ENCODE results near the gene HOXC13.

The HOXC13 gene

DNA sequence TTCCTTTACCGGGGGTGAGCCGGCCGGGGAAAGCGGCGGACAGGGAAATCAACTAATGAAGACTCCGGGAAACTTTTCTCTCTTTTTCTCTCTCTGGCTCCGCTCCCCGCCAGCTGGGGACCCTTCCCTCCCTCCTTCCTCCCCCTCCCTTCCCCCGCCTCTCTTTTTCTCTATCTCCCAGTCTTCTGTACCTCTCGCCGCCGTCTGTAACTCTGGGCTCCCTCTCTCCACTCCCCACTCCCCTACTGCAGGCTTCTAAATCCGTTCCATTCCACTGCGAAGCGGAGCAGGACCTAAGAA lies 27.4 kb downstream of the HOXC13 start:
- Histone ChIP-seq H2BK5ac (ENCODE audit: low read length) (no peak overlapping the region), H4K8ac (ENCODE audit: low read depth, low read length) (no peak overlapping the region), H3K14ac (ENCODE audit: low read length) (no peak overlapping the region), H2BK120ac (ENCODE audit: low read depth, low read length) (no peak overlapping the region), H2BK12ac (ENCODE audit: low read length) (no peak overlapping the region), H3K4me3 (ENCODE audit: low read length in 2 of 2) (no peak overlapping the region), H3K27me3 (ENCODE audit: control insufficient read depth in 3 of 3, insufficient read depth in 3 of 3, low read depth in 1 of 3, low read length in 3 of 3) (peaks cover 63 to 100% (median 99%) of the 10 kb centered on the region in 3 experiments), H3K4me1 (ENCODE audit: control insufficient read depth in 2 of 2, insufficient read depth in 1 of 2, low read depth in 1 of 2, low read length in 2 of 2) (no peaks in the 10 kb centered on the region), H3K4me2 (ENCODE audit: insufficient read depth, low read length, poor library complexity, severe bottlenecking) (no peak overlapping the region), H2AFZ (ENCODE audit: low read length) (no peak overlapping the region), H3K9me3 (replicated peaks in 1 of 2; ENCODE audit: control insufficient read depth in 2 of 2, insufficient read depth in 1 of 2, low read depth in 1 of 2, low read length in 2 of 2) (peaks cover 0 to 5% of the 10 kb centered on the region in 2 donors), H4K91ac (ENCODE audit: low read depth, low read length, poor library complexity) (no peak overlapping the region), H3K23ac (ENCODE audit: low read depth, low read length, poor library complexity) (no peak overlapping the region), H3K4ac (ENCODE audit: low read length) (no peak overlapping the region), H2BK15ac (ENCODE audit: low read length) (no peak overlapping the region), H3K18ac (ENCODE audit: low read length) (no peak overlapping the region), H3K36me3 (replicated peaks in 1 of 2; ENCODE audit: control insufficient read depth in 2 of 2, insufficient read depth in 2 of 2, low read length in 2 of 2) (no peaks in the 10 kb centered on the region), H3K9ac (ENCODE audit: low read depth, low read length, poor library complexity) (no peak overlapping the region), H2AK5ac (ENCODE audit: low read depth, low read length) (no peak overlapping the region), H3K79me1 (ENCODE audit: low read depth, low read length) (no peaks in the 10 kb centered on the region), H3K27ac (replicated peaks; ENCODE audit: low read length) (no peak overlapping the region)
- WGBS, 2 donors (ENCODE audit: extremely low coverage in 2 of 2, insufficient read length in 2 of 2, insufficient replicate concordance in 1 of 2), result no CpG with 5 or more reads among the region's 15 CpGs
- no peak for DNase-seq (ENCODE audit: low spot score)

- Histone ChIP-seq H3K9ac (ENCODE audit: low read depth, low read length, poor library complexity) (no peak overlapping the region), H3K9me3 (replicated peaks in 1 of 2; ENCODE audit: control insufficient read depth in 2 of 2, insufficient read depth in 1 of 2, low read depth in 1 of 2, low read length in 2 of 2) (peaks cover 0 to 5% of the 10 kb centered on the region in 2 donors), H4K8ac (ENCODE audit: low read depth, low read length) (no peak overlapping the region), H3K18ac (ENCODE audit: low read length) (no peak overlapping the region), H2AK5ac (ENCODE audit: low read depth, low read length) (no peak overlapping the region), H3K14ac (ENCODE audit: low read length) (no peak overlapping the region), H3K27ac (replicated peaks; ENCODE audit: low read length) (no peak overlapping the region), H3K27me3 (ENCODE audit: control insufficient read depth in 3 of 3, insufficient read depth in 3 of 3, low read depth in 1 of 3, low read length in 3 of 3) (peaks cover 65 to 100% (median 99%) of the 10 kb centered on the region in 3 experiments), H3K4me3 (ENCODE audit: low read length in 2 of 2) (no peak overlapping the region), H3K79me1 (ENCODE audit: low read depth, low read length) (no peaks in the 10 kb centered on the region), H2BK120ac (ENCODE audit: low read depth, low read length) (no peak overlapping the region), H3K4me2 (ENCODE audit: insufficient read depth, low read length, poor library complexity, severe bottlenecking) (no peak overlapping the region), H4K91ac (ENCODE audit: low read depth, low read length, poor library complexity) (no peak overlapping the region), H3K36me3 (replicated peaks in 1 of 2; ENCODE audit: control insufficient read depth in 2 of 2, insufficient read depth in 2 of 2, low read length in 2 of 2) (no peaks in the 10 kb centered on the region), H2BK15ac (ENCODE audit: low read length) (no peak overlapping the region), H2AFZ (ENCODE audit: low read length) (no peak overlapping the region), H2BK5ac (ENCODE audit: low read length) (no peak overlapping the region), H2BK12ac (ENCODE audit: low read length) (no peak overlapping the region), H3K23ac (ENCODE audit: low read depth, low read length, poor library complexity) (peak overlapping the region; percentile 6), H3K4me1 (ENCODE audit: control insufficient read depth in 2 of 2, insufficient read depth in 1 of 2, low read depth in 1 of 2, low read length in 2 of 2) (no peaks in the 10 kb centered on the region), H3K4ac (ENCODE audit: low read length) (no peak overlapping the region)
- DNase-seq (ENCODE audit: low spot score), result no peak
- WGBS, 2 donors (ENCODE audit: extremely low coverage in 2 of 2, insufficient read length in 2 of 2, insufficient replicate concordance in 1 of 2), result no CpG with 5 or more reads among the region's 36 CpGs
Observed at GRCh38 chr12:53966385-53967133, 27.9 kb downstream of the HOXC13 start.

DNA sequence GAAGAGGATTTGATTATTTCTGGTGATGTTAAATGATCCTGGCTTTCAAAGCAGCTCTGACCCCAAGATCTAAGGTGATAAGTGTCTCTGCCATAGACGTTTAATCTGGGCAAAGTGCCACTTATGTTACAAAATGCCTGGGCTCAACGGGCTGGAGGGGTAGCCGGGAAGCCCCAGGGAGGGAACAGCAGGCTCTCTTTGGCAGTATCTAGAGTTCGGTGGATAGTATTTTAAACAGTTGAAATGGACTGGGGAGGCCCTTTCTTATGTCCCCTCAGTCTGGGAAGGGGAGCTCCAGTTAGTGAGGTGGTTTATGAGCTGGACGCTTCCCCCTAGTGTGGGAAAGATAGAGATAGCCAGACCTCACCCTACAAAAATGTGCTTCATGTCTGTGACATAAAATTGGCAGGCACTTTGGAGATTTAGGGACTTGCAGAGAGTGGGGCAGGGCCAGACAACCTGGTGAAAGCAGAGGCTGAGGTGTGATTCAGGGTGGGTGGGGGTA lies 28.8 kb downstream of the HOXC13 start:
- no peak overlapping the region for H3K4me3 ChIP-seq (ENCODE audit: low read length in 2 of 2)
- H3K14ac ChIP-seq (ENCODE audit: low read length), result no peak overlapping the region
- H4K8ac ChIP-seq (ENCODE audit: low read depth, low read length), result no peak overlapping the region
- no peak overlapping the region for H2AFZ ChIP-seq (ENCODE audit: low read length)
- no peak overlapping the region for H2BK12ac ChIP-seq (ENCODE audit: low read length)
- H3K18ac ChIP-seq (ENCODE audit: low read length), result no peak overlapping the region
- H2AK5ac ChIP-seq (ENCODE audit: low read depth, low read length), result no peak overlapping the region
- H2BK15ac ChIP-seq (ENCODE audit: low read length), result no peak overlapping the region
- H3K4ac ChIP-seq (ENCODE audit: low read length), result no peak overlapping the region
- no peak overlapping the region for H3K9ac ChIP-seq (ENCODE audit: low read depth, low read length, poor library complexity)
- H3K4me2 ChIP-seq (ENCODE audit: insufficient read depth, low read length, poor library complexity, severe bottlenecking), result no peak overlapping the region
- no CpG with 5 or more reads among the region's 5 CpGs for WGBS, 2 donors (ENCODE audit: extremely low coverage in 2 of 2, insufficient read length in 2 of 2, insufficient replicate concordance in 1 of 2)
- peaks cover 0 to 5% of the 10 kb centered on the region in 2 donors for H3K9me3 ChIP-seq (replicated peaks in 1 of 2; ENCODE audit: control insufficient read depth in 2 of 2, insufficient read depth in 1 of 2, low read depth in 1 of 2, low read length in 2 of 2)
- no peak overlapping the region for H3K23ac ChIP-seq (ENCODE audit: low read depth, low read length, poor library complexity)
- H2BK120ac ChIP-seq (ENCODE audit: low read depth, low read length), result no peak overlapping the region
- H3K79me1 ChIP-seq (ENCODE audit: low read depth, low read length), result no peaks in the 10 kb centered on the region
- H3K4me1 ChIP-seq (ENCODE audit: control insufficient read depth in 2 of 2, insufficient read depth in 1 of 2, low read depth in 1 of 2, low read length in 2 of 2), result no peaks in the 10 kb centered on the region
- peaks cover 67 to 100% (median 100%) of the 10 kb centered on the region in 3 experiments for H3K27me3 ChIP-seq (ENCODE audit: control insufficient read depth in 3 of 3, insufficient read depth in 3 of 3, low read depth in 1 of 3, low read length in 3 of 3)
- no peaks in the 10 kb centered on the region for H3K36me3 ChIP-seq (replicated peaks in 1 of 2; ENCODE audit: control insufficient read depth in 2 of 2, insufficient read depth in 2 of 2, low read length in 2 of 2)
- no peak overlapping the region for H4K91ac ChIP-seq (ENCODE audit: low read depth, low read length, poor library complexity)
- H3K27ac ChIP-seq (replicated peaks; ENCODE audit: low read length), result no peak overlapping the region
- DNase-seq (ENCODE audit: low spot score), result no peak
- no peak overlapping the region for H2BK5ac ChIP-seq (ENCODE audit: low read length)

DNA sequence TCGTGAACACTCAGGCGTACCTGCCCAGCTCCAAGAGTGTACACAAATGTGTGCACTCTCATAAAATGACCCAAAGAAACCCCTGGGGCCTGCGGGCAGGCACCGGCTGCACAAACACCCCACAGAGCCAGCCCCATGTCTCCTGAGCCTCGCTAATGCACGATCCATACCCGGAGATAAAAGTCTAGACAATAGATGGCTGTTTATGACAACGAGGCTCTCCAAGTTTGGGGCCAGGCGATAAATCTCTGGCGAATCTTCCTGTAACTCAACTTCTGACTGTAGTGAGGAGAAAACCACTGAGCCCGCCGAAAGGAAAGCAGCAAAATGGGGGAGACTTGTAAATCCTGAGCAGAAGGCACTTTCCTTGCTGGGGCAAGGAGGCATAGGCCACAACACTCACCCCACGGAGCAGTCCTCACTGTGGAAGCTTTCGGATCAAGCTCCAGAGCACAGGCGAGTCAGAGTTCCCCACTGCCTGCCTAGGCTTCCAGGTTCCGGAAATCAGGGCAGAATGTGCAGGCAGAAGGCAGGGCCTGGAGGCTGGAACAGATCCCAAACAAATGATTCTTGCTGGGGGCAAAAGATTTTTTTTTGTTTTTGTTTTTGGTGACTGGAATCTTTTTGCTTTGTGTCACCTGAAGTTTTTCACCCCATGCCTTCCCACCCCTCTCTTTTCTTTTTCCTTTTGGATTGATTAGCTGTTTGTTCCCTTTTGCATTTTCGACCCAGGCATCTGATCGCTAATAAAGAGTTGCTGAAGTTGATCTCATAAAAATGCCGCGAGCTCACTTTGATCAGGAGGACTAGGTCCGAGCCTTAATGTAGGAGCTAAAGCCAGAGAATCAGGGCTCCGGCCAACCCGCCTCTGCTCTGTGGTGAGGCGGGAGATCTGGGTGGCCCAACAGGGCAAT lies 29.8 kb downstream of the HOXC13 start:
- WGBS, 2 donors (ENCODE audit: extremely low coverage in 2 of 2, insufficient read length in 2 of 2, insufficient replicate concordance in 1 of 2), result no CpG with 5 or more reads among the region's 24 CpGs
- H2BK5ac ChIP-seq (ENCODE audit: low read length), result no peak overlapping the region
- no peak overlapping the region for H4K8ac ChIP-seq (ENCODE audit: low read depth, low read length)
- H2AK5ac ChIP-seq (ENCODE audit: low read depth, low read length), result no peak overlapping the region
- no peaks in the 10 kb centered on the region for H3K4me1 ChIP-seq (ENCODE audit: control insufficient read depth in 2 of 2, insufficient read depth in 1 of 2, low read depth in 1 of 2, low read length in 2 of 2)
- H4K91ac ChIP-seq (ENCODE audit: low read depth, low read length, poor library complexity), result no peak overlapping the region
- DNase-seq (ENCODE audit: low spot score), result no peak
- no peak overlapping the region for H3K23ac ChIP-seq (ENCODE audit: low read depth, low read length, poor library complexity)
- H3K36me3 ChIP-seq (replicated peaks in 1 of 2; ENCODE audit: control insufficient read depth in 2 of 2, insufficient read depth in 2 of 2, low read length in 2 of 2), result no peaks in the 10 kb centered on the region
- H3K4me2 ChIP-seq (ENCODE audit: insufficient read depth, low read length, poor library complexity, severe bottlenecking), result no peak overlapping the region
- H3K4ac ChIP-seq (ENCODE audit: low read length), result no peak overlapping the region
- H3K18ac ChIP-seq (ENCODE audit: low read length), result no peak overlapping the region
- no peaks in the 10 kb centered on the region for H3K79me1 ChIP-seq (ENCODE audit: low read depth, low read length)
- no peak overlapping the region for H3K27ac ChIP-seq (replicated peaks; ENCODE audit: low read length)
- no peak overlapping the region for H3K14ac ChIP-seq (ENCODE audit: low read length)
- no peak overlapping the region for H2BK15ac ChIP-seq (ENCODE audit: low read length)
- no peak overlapping the region for H3K4me3 ChIP-seq (ENCODE audit: low read length in 2 of 2)
- H2BK120ac ChIP-seq (ENCODE audit: low read depth, low read length), result no peak overlapping the region
- H3K27me3 ChIP-seq (ENCODE audit: control insufficient read depth in 3 of 3, insufficient read depth in 3 of 3, low read depth in 1 of 3, low read length in 3 of 3), result peaks cover 68 to 100% (median 100%) of the 10 kb centered on the region in 3 experiments
- H2BK12ac ChIP-seq (ENCODE audit: low read length), result no peak overlapping the region
- no peak overlapping the region for H2AFZ ChIP-seq (ENCODE audit: low read length)
- peaks cover 0 to 11% of the 10 kb centered on the region in 2 donors for H3K9me3 ChIP-seq (replicated peaks in 1 of 2; ENCODE audit: control insufficient read depth in 2 of 2, insufficient read depth in 1 of 2, low read depth in 1 of 2, low read length in 2 of 2)
- H3K9ac ChIP-seq (ENCODE audit: low read depth, low read length, poor library complexity), result no peak overlapping the region
